Kidney glomerular epithelial cell (primary cell): ENCODE measurements around the gene CRYGN.
A peak's percentile ranks its signal among the peaks of the same experiment; 100 is the strongest.

ENCODE experiments used
- DNase-seq: peaks from one replicate; lab custom pipeline; 2025; lab: John Stamatoyannopoulos, UW

The CRYGN gene

GRCh38 chr7:151459726-151460473 lies 20.0 kb upstream of the CRYGN start:
- DNase-seq = peak; percentile 88

DNA sequence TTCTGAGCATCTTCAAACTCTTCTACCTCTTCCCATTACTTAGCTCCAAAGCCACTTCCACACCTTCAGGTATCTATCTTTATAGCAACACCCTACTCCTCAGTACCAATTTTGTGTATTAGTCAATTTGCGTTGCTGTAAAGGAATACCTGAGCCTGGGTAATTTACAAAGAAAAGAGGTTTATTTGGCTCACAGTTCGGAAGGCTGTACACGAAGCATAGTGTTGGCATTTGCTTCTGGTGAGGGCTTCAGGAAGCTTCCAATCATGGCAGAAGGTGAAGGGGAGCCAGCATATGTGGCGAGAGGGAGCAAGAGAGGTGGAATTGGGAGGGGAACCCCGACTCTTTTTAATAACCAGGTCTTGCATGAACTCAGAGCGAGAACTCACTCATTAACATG lies 17.6 kb upstream of the CRYGN start:
- no peak for DNase-seq

GRCh38 chr7:151456782-151457181 lies 16.8 kb upstream of the CRYGN start:
- no peak for DNase-seq

- no peak for DNase-seq
Measured at GRCh38 chr7:151456276-151456675, 16.3 kb upstream of the CRYGN start.

DNA sequence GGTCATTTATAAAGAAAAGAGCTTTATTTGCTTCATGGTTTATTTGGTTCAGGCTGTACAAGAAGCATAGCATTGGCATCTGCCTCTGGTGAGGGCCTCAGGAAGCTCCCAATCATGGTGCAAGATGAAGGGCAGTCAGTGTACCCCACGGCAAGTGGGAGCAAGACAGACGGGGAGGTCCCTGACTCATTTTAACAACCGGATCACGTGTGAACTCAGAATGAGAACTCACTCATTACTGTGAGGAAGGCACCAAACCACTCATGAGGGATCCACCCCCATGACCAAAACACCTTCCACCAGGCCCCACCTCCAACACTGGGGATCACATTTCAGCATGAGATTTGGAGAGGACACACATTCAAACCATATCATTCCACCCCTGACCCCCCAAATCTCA lies 15.7 kb upstream of the CRYGN start:
- DNase-seq = no peak

GRCh38 chr7:151454932-151455530 lies 15.1 kb upstream of the CRYGN start:
- no peak for DNase-seq

DNA sequence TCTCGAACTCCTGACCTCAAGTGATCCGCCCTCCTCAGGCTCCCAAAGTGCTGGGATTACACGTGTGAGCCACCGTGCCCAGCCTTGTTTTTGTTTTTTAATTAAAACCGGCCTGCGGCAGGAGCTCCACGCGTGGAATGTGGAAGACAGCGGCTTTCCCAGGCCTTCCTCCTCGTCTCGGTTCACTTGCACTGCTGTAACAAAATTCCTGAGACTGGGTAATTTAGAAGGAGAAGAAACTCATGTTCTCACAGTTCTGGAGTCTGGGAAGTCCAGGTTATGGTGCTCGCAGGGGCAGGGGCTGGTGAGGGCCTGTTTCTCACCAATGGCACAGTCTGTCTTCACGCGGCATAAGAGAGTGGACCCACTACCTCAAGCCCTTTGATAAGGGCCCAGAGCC lies 14.4 kb upstream of the CRYGN start:
- peak; percentile 9 for DNase-seq

GRCh38 chr7:151453326-151453791 lies 13.4 kb upstream of the CRYGN start:
- no peak for DNase-seq

DNA sequence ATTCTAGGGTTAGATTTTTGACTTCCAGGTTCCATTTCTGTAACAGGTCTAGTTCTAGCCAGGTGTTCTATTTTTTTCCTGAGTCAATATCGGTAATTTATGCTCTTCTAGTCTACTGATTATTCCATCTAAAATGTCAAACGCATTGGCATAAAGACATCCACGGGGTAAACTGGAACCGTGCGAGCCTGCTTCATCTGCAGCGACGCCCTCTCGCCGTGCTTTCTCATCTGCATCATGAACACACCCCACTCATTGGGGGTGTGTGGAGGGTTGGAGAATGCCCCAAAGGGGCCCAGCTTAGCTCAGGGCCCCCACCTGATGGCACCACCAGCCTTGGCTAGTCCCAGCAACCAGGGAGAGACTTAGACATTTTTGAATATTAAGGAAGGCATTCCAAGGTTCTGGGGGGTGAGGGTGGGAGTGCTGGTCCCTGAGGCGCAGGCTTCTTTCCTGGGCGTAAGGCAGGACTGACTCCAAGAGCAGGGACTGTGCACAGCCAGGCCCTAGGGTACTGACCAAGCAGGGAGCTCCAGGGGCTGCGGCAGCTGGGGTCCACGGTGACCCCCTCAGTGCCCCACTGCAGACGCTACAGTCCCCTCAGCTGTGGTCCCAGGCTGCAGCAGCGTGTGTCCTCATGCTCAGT lies 12.9 kb upstream of the CRYGN start:
- no peak for DNase-seq

GRCh38 chr7:151451626-151452571 lies 12.0 kb upstream of the CRYGN start:
- no peak for DNase-seq

- no peak for DNase-seq
Measured at GRCh38 chr7:151451156-151451555, 11.2 kb upstream of the CRYGN start.

- DNase-seq = no peak
Measured at GRCh38 chr7:151449990-151450389, 10.0 kb upstream of the CRYGN start.

- peak; percentile 26 for DNase-seq
Measured at GRCh38 chr7:151448261-151449252, 8.6 kb upstream of the CRYGN start.

DNA sequence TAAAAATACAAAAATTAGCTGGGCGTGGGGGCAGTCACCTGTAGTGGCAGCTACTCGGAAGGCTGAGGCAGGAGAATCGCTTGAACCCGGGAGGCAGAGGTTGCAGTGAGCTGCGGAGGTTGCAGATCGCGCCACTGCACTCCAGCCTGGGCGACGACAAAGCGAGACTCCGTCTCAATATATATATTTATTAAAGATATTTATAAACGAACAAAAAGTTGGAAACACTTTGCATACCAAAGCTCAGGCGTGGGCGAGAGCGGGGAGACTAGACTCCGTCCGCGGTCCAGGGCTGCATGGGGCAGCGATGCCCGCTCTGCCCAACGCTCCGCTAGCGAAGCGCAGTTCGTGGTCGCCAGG lies 7.9 kb upstream of the CRYGN start:
- DNase-seq = no peak

GRCh38 chr7:151447312-151447711 lies 7.4 kb upstream of the CRYGN start:
- DNase-seq = no peak

- DNase-seq = no peak
Measured at GRCh38 chr7:151446412-151446811, 6.5 kb upstream of the CRYGN start.

DNA sequence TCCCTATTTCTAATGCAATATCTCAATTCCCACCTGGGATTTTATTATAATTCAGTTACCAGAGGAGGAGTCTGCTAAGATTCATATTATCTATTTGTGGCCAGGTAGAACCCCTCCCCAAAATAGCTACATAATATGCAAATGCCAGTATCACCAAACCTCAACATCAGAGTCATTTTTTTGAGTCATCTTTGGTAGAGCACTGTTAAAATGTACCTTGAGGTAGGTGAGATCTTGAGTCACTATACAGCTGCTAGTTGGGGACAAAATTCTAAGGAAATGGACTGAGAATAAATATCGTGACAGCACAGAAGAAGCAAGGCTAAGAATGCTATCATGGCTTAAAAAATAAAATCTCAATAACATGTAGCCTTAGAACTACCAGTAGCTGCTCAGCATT lies 4.7 kb upstream of the CRYGN start:
- no peak for DNase-seq

GRCh38 chr7:151442776-151443496 lies 3.0 kb upstream of the CRYGN start:
- DNase-seq = no peak

- no peak for DNase-seq
Measured at GRCh38 chr7:151440799-151441445, 981 bp upstream of the CRYGN start.
